Nephron (organoid): ENCODE measurements around the gene IGF2R.

Experiments
- H3K27ac Mint-ChIP-seq, 3 experiments: 2 replicates each; pipeline ENCODE4 v1.8.0; 2020; ENCODE audit warnings: mixed read lengths in 3 of 3, mild to moderate bottlenecking in 2 of 3, moderate library complexity in 1 of 3
- H3K27me3 Mint-ChIP-seq: 2 replicates; pipeline ENCODE4 v1.8.0; 2021; ENCODE audit warnings: low read depth, mild to moderate bottlenecking, moderate library complexity, mixed read lengths
- H3K36me3 Mint-ChIP-seq: 2 replicates; pipeline ENCODE4 v1.8.0; 2020; ENCODE audit warnings: low read depth, mixed read lengths
- H3K4me1 Mint-ChIP-seq: 2 replicates; pipeline ENCODE4 v1.8.0; 2020; ENCODE audit warnings: mixed read lengths
- H3K4me3 Mint-ChIP-seq, 3 experiments: 2 replicates each; pipeline ENCODE4 v1.8.0; 2020; ENCODE audit warnings: mild to moderate bottlenecking in 3 of 3, mixed read lengths in 3 of 3, moderate library complexity in 2 of 3
- H3K9me3 Mint-ChIP-seq: 2 replicates; pipeline ENCODE4 v1.8.0; 2020; ENCODE audit warnings: mixed read lengths
- TF ChIP-seq, protein P1 (sequence below), 3 experiments: fragments of 200-600 bp; sonication (generic); IDR thresholded peaks; one replicate each; pipeline ENCODE4 v1.5.0; 2021; ENCODE audit warnings: antibody characterized with exemption in 3 of 3; ENCODE audit not compliant: unreplicated experiment in 3 of 3

Gene IGF2R

DNA sequence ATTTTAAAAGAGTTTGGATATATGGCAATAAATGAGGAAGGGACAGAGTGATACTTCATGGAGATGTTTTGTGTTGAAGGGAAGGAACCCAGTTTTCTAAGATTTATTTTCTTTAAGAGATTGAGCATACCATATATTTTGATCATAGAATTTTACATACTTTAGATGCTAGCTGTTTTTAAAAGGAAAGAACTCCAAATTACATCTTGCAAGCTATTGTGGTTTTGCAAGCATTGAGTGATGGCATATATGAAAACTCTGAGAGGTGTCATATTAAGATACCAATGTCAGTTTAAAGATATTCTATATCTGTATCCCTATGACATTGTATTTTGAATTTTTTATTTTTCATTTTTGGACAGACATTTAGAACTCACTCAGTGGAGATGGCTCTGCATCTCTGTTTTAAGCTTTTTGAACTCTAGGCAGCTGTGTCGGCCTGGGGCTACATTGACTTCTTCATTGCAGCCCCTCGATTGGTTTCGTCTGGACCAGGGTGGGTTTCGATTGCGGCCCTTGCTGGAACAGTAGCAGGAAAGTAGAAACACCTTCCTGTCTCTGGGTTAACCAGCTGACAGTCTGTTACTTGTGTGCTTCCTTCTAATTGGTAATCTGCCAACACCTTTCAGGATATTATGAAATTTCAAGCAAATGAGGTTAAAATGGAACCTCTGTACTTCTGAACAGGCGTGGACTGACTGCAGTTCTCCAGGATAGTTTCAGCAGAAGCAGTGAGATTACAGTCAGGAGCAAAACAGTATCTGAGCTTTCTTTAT is 14.0 kb downstream of the IGF2R start:
- Mint-ChIP-seq H3K4me3 (no peak overlapping the region), H3K36me3 (no peaks in the 10 kb centered on the region), H3K27ac (peak overlapping the region in 2 of 3 experiments; percentile 60 to 71), H3K27me3 (no peaks in the 10 kb centered on the region), H3K4me1 (peaks cover 70% of the 10 kb centered on the region), H3K9me3 (no peaks in the 10 kb centered on the region)
- TF ChIP-seq, protein P1, sequence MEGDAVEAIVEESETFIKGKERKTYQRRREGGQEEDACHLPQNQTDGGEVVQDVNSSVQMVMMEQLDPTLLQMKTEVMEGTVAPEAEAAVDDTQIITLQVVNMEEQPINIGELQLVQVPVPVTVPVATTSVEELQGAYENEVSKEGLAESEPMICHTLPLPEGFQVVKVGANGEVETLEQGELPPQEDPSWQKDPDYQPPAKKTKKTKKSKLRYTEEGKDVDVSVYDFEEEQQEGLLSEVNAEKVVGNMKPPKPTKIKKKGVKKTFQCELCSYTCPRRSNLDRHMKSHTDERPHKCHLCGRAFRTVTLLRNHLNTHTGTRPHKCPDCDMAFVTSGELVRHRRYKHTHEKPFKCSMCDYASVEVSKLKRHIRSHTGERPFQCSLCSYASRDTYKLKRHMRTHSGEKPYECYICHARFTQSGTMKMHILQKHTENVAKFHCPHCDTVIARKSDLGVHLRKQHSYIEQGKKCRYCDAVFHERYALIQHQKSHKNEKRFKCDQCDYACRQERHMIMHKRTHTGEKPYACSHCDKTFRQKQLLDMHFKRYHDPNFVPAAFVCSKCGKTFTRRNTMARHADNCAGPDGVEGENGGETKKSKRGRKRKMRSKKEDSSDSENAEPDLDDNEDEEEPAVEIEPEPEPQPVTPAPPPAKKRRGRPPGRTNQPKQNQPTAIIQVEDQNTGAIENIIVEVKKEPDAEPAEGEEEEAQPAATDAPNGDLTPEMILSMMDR (IDR thresholded peaks at IDR 0.05; ENCODE audit: unreplicated experiment in 3 of 3), result no peak

DNA sequence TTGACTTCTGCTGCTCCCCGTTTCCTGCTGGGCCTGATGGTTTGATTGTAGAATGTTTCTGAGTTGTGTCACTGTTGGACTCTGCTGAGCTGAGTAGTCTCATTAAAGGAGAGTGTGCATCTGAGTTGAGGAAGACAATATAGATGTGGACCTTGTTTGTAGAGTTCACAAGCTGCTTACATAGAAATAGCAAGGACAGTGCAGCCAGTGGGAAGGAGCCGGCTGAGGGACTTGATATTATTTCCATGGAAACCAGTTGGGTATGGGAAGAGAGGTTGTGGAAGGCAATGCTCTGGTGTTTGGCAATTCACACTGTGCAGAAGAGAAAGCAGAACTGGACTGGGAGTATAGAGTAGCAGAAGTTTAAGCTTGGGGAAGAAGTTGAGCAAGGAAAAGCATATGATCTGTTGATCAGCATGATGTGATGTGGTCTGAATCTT is 14.8 kb downstream of the IGF2R start:
- Mint-ChIP-seq H3K36me3 (no peaks in the 10 kb centered on the region), H3K4me1 (peaks cover 64% of the 10 kb centered on the region), H3K27ac (no peak overlapping the region), H3K27me3 (no peaks in the 10 kb centered on the region), H3K9me3 (no peaks in the 10 kb centered on the region), H3K4me3 (no peak overlapping the region)
- TF ChIP-seq, protein P1 (IDR thresholded peaks at IDR 0.05; ENCODE audit: unreplicated experiment in 3 of 3), result no peak

DNA sequence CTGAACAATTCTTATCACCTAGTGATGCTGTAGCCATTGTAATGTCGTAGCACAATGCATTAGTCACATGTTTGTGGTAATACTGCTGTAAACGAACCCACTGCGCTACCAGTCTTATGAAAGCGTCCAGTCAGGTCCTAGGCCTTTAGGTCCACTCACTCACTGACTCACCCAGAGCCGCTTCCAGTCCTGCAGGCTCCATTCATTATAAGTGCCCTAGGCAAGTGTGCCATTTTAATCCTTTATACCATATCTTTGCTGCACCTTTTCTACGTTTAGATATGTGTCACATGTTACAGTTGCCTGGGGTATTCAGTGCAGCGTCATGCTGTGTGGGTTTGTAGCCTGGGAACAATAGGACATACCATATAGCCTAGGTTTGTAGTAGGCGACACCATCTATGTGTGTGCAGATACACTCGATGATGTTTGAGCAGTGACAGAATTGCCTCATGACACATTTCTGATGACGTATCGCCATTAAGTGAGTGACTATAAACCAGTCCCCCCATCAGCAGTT is 15.4 kb downstream of the IGF2R start:
- Mint-ChIP-seq H3K9me3 (no peaks in the 10 kb centered on the region), H3K4me3 (no peak overlapping the region), H3K27me3 (no peaks in the 10 kb centered on the region), H3K27ac (no peak overlapping the region), H3K36me3 (no peaks in the 10 kb centered on the region), H3K4me1 (peaks cover 57% of the 10 kb centered on the region)
- TF ChIP-seq, protein P1 (IDR thresholded peaks at IDR 0.05; ENCODE audit: unreplicated experiment in 3 of 3), result no peak

DNA sequence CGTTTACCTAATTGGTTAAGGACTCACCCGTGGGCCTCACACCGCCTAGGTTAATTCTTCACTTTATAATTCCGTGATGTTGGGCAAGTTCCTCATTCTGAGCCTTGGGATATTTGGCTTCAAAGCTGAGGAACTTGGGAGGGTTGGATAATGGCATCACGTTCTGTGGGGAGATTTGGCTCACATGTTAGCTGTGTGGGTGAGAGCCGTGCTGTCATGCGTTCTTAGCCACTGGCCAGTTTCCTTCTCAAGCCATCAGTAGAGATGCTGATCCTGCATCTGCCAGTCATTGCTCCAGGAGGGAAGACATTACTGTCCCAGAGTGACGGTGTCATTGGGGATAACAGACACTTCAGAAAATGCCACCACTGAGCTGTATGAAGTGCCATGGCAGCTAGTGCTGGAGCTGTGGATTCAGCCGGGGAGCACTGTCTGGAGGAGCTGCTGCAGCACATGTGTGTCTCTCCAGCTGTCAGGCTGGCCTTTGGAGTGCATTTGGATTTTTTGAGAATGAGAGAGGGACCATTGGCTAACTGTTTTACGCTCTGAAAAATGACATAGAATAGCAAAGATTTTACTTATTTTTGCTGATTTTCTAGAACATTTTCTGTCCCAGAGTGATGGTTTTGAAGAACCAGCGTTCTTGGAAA is 16.5 kb downstream of the IGF2R start:
- H3K4me1 Mint-ChIP-seq, result peaks cover 63% of the 10 kb centered on the region
- no peaks in the 10 kb centered on the region for H3K36me3 Mint-ChIP-seq
- no peaks in the 10 kb centered on the region for H3K27me3 Mint-ChIP-seq
- H3K4me3 Mint-ChIP-seq, result no peak overlapping the region
- TF ChIP-seq, protein P1 (IDR thresholded peaks at IDR 0.05; ENCODE audit: unreplicated experiment in 3 of 3), result no peak
- peak overlapping the region in 2 of 3 experiments; percentile 46 to 59 for H3K27ac Mint-ChIP-seq
- H3K9me3 Mint-ChIP-seq, result no peaks in the 10 kb centered on the region

DNA sequence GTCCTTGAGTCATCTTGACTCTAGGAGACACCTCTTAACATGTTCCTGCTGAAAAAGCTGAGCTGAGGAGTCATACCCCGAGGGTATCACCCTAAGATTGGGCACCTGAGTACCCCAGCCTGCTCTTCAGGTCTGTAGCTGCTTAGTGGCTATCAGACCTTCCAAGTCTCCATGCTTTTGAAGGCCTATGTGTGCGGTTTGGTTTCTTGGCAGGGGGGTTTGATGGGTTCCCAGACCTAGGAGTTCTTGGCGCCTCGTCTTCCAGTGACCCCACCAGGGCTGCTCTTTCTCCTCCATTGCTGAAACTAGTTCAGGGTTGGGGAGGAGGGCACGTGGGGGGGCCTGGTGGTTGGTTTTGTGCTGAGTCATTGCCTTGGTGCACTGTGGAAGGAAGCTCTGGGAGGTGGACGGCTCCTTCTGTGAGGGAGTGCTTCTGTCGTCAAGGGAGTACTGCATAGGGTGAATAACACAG is 20.1 kb downstream of the IGF2R start:
- TF ChIP-seq, protein P1 (IDR thresholded peaks at IDR 0.05; ENCODE audit: unreplicated experiment in 3 of 3), result no peak
- H3K4me3 Mint-ChIP-seq, result no peak overlapping the region
- peaks cover under 1% of the 10 kb centered on the region for H3K9me3 Mint-ChIP-seq
- H3K27me3 Mint-ChIP-seq, result no peaks in the 10 kb centered on the region
- peaks cover 27% of the 10 kb centered on the region for H3K36me3 Mint-ChIP-seq
- peaks cover 39% of the 10 kb centered on the region for H3K4me1 Mint-ChIP-seq
- H3K27ac Mint-ChIP-seq, result peak overlapping the region in 2 of 3 experiments; percentile 20 to 44
